HUES64 (cell line): ENCODE measurements around the gene RDH5.
A peak's percentile ranks its signal among the peaks of the same experiment; 100 is the strongest.

Source experiments
- H3K27ac ChIP-seq: 2 replicates; pipeline ENCODE4 v1.7.0; 2013; ENCODE audit warnings: low read depth, low read length, inconsistent platforms
- H3K27me3 ChIP-seq: 2 replicates; pipeline ENCODE4 v1.6.1; 2013; ENCODE audit warnings: mild to moderate bottlenecking, low read length; ENCODE audit not compliant: insufficient read depth
- H3K36me3 ChIP-seq: 2 replicates; pipeline ENCODE4 v1.6.1; 2013; ENCODE audit warnings: mild to moderate bottlenecking, low read length; ENCODE audit not compliant: insufficient read depth
- H3K4me1 ChIP-seq: 2 replicates; pipeline ENCODE4 v1.6.1; 2013; ENCODE audit warnings: mild to moderate bottlenecking, low read length, moderate library complexity; ENCODE audit not compliant: insufficient read depth
- H3K4me3 ChIP-seq: 2 replicates; pipeline ENCODE4 v1.5.1; 2013; ENCODE audit warnings: mild to moderate bottlenecking, low read length, moderate library complexity
- H3K9ac ChIP-seq: 2 replicates; pipeline ENCODE4 v1.6.1; 2013; ENCODE audit warnings: mild to moderate bottlenecking, low read depth, low read length
- H3K9me3 ChIP-seq: 2 replicates; pipeline ENCODE4 v1.6.1; 2013; ENCODE audit warnings: low read depth, low read length; ENCODE audit not compliant: insufficient read depth
- WGBS: fragments of 150-250, 120-280 bp; methylation state at CpG from one replicate; pipeline ENCODE4 v1.1.7; 2013; ENCODE audit warnings: missing lambda C conversion rate; 5-methylcytosine and 5-hydroxymethylcytosine counted together

The RDH5 gene

GRCh38 chr12:55715169-55715764 lies 4.9 kb upstream of the RDH5 start:
- Histone ChIP-seq H3K36me3 (no peaks in the 10 kb centered on the region), H3K27me3 (peaks cover 14% of the 10 kb centered on the region; the same call in 1 of the 2 replicates), H3K9me3 (no peaks in the 10 kb centered on the region), H3K4me3 (peak overlapping the region; percentile 86), H3K9ac (peak overlapping the region; percentile 90), H3K27ac (peak overlapping the region; percentile 91), H3K4me1 (peaks cover 33% of the 10 kb centered on the region)
- 76% methylated on average over 7 of the region's 7 CpGs for WGBS

GRCh38 chr12:55715833-55716581 lies 4.2 kb upstream of the RDH5 start, which contains the start of gene BLOC1S1:
TSS of gene BLOC1S1 (plus strand) at chr12:55716046. CDS start at chr12:55716052, 6 bp downstream.
- Histone ChIP-seq H3K36me3 (no peaks in the 10 kb centered on the region), H3K27me3 (peaks cover 14% of the 10 kb centered on the region; the same call in 1 of the 2 replicates)
- WGBS: under 1% methylated on average over 41 of the region's 42 CpGs

GRCh38 chr12:55716582-55716957 lies 3.6 kb upstream of the RDH5 start:
- Histone ChIP-seq H3K9me3 (no peaks in the 10 kb centered on the region), H3K4me3 (peak overlapping the region; percentile 86), H3K27me3 (peaks cover 14% of the 10 kb centered on the region; the same call in 1 of the 2 replicates), H3K27ac (peak overlapping the region; percentile 91), H3K9ac (peak overlapping the region; percentile 90), H3K36me3 (no peaks in the 10 kb centered on the region), H3K4me1 (peaks cover 33% of the 10 kb centered on the region)
- WGBS: 3% methylated on average over 12 of the region's 13 CpGs

More at GRCh38 chr12:55715833-55716581, 4.2 kb upstream of the RDH5 start, which contains the start of gene BLOC1S1:
- Histone ChIP-seq H3K9me3 (no peaks in the 10 kb centered on the region), H3K9ac (peak within 1 kb of the TSS; percentile 90), H3K4me1 (peaks cover 33% of the 10 kb centered on the region), H3K27ac (peak within 1 kb of the TSS; percentile 91), H3K4me3 (peak within 1 kb of the TSS; percentile 86)

- no peaks in the 10 kb centered on the region for H3K36me3 ChIP-seq
- no peaks in the 10 kb centered on the region for H3K9me3 ChIP-seq
- peak overlapping the region; percentile 90 for H3K9ac ChIP-seq
- peak overlapping the region; percentile 86 for H3K4me3 ChIP-seq
- H3K4me1 ChIP-seq: peaks cover 33% of the 10 kb centered on the region
- H3K27me3 ChIP-seq: peaks cover 7% of the 10 kb centered on the region; the same call in 1 of the 2 replicates
- peak overlapping the region; percentile 91 for H3K27ac ChIP-seq
- 33% methylated on average over 7 of the region's 8 CpGs for WGBS
Measured at GRCh38 chr12:55717011-55718007, 2.9 kb upstream of the RDH5 start.

GRCh38 chr12:55718015-55718414 lies 2.2 kb upstream of the RDH5 start:
- H3K9ac ChIP-seq: peak overlapping the region; percentile 90; the same call in 1 of the 2 replicates
- 0 out of 2 replicates have a peak, but pooled peaks cover 1% of the 10 kb centered on the region for H3K27me3 ChIP-seq
- H3K4me3 ChIP-seq: peak overlapping the region; percentile 86; the same call in 1 of the 2 replicates
- no peaks in the 10 kb centered on the region for H3K9me3 ChIP-seq
- peaks cover under 1% of the 10 kb centered on the region; the same call in 1 of the 2 replicates for H3K36me3 ChIP-seq
- 36% methylated on average over 2 of the region's 4 CpGs for WGBS
- H3K27ac ChIP-seq: peak overlapping the region; percentile 91
- H3K4me1 ChIP-seq: peaks cover 33% of the 10 kb centered on the region

GRCh38 chr12:55718624-55719275 lies 1.4 kb upstream of the RDH5 start:
- peaks cover 7% of the 10 kb centered on the region for H3K36me3 ChIP-seq
- peaks cover 33% of the 10 kb centered on the region for H3K4me1 ChIP-seq
- H3K27ac ChIP-seq: peak overlapping the region; percentile 91
- H3K9me3 ChIP-seq: no peaks in the 10 kb centered on the region
- peak overlapping the region; percentile 46; the same call in 1 of the 2 replicates for H3K9ac ChIP-seq
- peak overlapping the region; percentile 86; the same call in 1 of the 2 replicates for H3K4me3 ChIP-seq
- no peaks in the 10 kb centered on the region for H3K27me3 ChIP-seq
- 76% methylated on average over 4 of the region's 4 CpGs for WGBS

GRCh38 chr12:55719371-55719770 lies 822 bp upstream of the RDH5 start:
- peaks cover 13% of the 10 kb centered on the region for H3K36me3 ChIP-seq
- H3K9ac ChIP-seq: no peak overlapping the region
- H3K9me3 ChIP-seq: no peaks in the 10 kb centered on the region
- no peaks in the 10 kb centered on the region for H3K27me3 ChIP-seq
- 86% methylated on average over 7 of the region's 7 CpGs for WGBS
- no peak overlapping the region for H3K4me3 ChIP-seq
- H3K27ac ChIP-seq: no peak overlapping the region
- H3K4me1 ChIP-seq: peaks cover 33% of the 10 kb centered on the region

- Histone ChIP-seq H3K27me3 (no peaks in the 10 kb centered on the region), H3K27ac (no peak overlapping the region), H3K9me3 (no peaks in the 10 kb centered on the region), H3K36me3 (peaks cover 27% of the 10 kb centered on the region), H3K9ac (no peak overlapping the region), H3K4me1 (peaks cover 27% of the 10 kb centered on the region), H3K4me3 (no peak overlapping the region)
- 69% methylated on average over 9 of the region's 9 CpGs for WGBS
Measured at GRCh38 chr12:55720894-55721444, 776 bp downstream of the RDH5 start.

- Histone ChIP-seq H3K27me3 (no peaks in the 10 kb centered on the region), H3K4me1 (peaks cover 27% of the 10 kb centered on the region), H3K36me3 (peaks cover 34% of the 10 kb centered on the region), H3K27ac (no peak overlapping the region), H3K9me3 (no peaks in the 10 kb centered on the region), H3K9ac (no peak overlapping the region), H3K4me3 (no peak overlapping the region)
- WGBS: 87% methylated on average over 13 of the region's 14 CpGs
Measured at GRCh38 chr12:55721601-55722213, 1.5 kb downstream of the RDH5 start.

- 97% methylated on average over 8 of the region's 8 CpGs for WGBS
- no peaks in the 10 kb centered on the region for H3K27me3 ChIP-seq
- H3K36me3 ChIP-seq: peaks cover 36% of the 10 kb centered on the region
- H3K9me3 ChIP-seq: no peaks in the 10 kb centered on the region
- no peak overlapping the region for H3K9ac ChIP-seq
- H3K4me1 ChIP-seq: peaks cover 21% of the 10 kb centered on the region; the same call in 1 of the 2 replicates
- H3K27ac ChIP-seq: no peak overlapping the region
- no peak overlapping the region for H3K4me3 ChIP-seq
Measured at GRCh38 chr12:55722948-55723347, 2.8 kb downstream of the RDH5 start.
